Measurements from ENCODE around the gene CDH20. TPM values are rescaled to one million over a fixed set of nuclear protein-coding genes. Genes with fewer than 3 reads are reported as not detected.
"Not testable (repeated sequence)": the region's sequence is repeated elsewhere in the genome, so short reads cannot be mapped to it uniquely, and the experiment has no call there.

The CDH20 gene
- total and polyA plus RNA-seq, 8 donors: 0.17 to 0.48 (median 0.26) TPM; not detected in 1

DNA sequence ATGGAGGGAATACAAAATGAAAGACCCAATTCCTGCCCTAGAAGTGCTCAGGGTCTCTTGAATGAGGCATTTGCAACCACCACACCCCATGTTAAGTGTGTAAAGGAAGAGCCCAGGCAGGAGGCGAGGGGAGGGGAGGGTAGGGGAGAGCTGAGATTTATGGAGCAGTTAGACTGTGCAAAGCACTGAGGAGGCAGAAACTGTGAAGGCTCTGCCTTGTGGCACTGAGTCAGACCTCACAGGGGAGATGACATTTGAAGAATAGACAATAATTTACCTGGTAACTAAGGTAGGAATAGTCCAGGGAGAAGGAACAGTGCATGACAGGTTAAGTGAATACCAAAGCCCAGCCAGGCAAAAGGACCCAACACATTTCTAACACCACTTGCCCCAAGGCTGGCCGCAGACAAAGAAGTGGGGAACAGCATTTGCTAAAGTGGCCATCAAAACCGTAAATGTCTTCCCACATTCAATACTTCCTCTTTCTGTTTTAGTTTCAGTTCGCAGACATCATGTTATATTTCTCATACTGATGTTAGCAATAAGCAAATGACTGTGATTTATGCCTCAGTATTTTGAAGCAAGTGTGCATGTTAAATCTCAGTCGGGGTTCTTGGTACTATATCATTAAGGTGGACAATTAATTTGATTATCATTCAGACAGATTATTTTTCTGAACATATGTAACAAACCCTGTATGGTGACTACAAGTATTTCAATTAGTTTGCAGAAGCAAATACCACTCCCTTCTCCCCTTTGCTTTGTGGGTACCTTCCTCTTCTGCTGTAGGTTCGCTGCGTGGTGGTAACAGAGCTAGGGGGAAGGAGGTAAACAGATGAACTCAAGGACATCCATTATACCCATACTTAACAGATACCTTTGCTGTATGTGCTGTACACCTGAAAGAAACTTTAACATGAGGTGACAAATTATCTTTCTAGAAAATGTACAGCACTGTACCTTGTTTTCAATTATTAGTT lies 27.5 kb downstream of the CDH20 start:
- H3K36me3 ChIP-seq: no peaks in the 10 kb centered on the region
- H3K9me3 ChIP-seq: no peaks in the 10 kb centered on the region
- ATAC-seq (no peak), DNase-seq (no peak)
- no peaks in the 10 kb centered on the region for H3K27me3 ChIP-seq
- H3K4me1 ChIP-seq: no peaks in the 10 kb centered on the region
- intact Hi-C loops (cut with DNase I): no loop called here
- no peak overlapping the region for H3K4me3 ChIP-seq
- TF ChIP-seq, protein P1, sequence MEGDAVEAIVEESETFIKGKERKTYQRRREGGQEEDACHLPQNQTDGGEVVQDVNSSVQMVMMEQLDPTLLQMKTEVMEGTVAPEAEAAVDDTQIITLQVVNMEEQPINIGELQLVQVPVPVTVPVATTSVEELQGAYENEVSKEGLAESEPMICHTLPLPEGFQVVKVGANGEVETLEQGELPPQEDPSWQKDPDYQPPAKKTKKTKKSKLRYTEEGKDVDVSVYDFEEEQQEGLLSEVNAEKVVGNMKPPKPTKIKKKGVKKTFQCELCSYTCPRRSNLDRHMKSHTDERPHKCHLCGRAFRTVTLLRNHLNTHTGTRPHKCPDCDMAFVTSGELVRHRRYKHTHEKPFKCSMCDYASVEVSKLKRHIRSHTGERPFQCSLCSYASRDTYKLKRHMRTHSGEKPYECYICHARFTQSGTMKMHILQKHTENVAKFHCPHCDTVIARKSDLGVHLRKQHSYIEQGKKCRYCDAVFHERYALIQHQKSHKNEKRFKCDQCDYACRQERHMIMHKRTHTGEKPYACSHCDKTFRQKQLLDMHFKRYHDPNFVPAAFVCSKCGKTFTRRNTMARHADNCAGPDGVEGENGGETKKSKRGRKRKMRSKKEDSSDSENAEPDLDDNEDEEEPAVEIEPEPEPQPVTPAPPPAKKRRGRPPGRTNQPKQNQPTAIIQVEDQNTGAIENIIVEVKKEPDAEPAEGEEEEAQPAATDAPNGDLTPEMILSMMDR (IDR thresholded peaks at IDR 0.05): no peak
- no peak overlapping the region for H3K27ac ChIP-seq

DNA sequence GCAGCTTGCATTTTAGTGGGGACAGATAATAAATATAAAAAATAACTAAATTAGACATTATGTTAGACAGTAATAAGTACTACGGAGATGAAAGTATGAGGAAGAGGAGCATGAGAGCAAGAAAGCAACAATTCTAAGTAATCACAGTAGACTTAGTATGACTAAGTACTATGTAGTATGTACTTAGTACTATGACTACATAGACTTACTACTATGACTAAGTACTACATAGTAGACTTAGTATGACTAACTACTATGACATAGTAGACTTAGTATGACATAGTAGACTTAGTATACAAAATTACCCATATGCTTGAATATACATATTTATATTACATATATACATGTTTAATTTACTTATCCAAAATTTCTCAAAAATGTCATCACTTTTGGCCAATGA lies 29.3 kb downstream of the CDH20 start:
- no peak overlapping the region for H3K4me3 ChIP-seq
- intact Hi-C loops (cut with DNase I): no loop called here
- ATAC-seq: no peak

DNA sequence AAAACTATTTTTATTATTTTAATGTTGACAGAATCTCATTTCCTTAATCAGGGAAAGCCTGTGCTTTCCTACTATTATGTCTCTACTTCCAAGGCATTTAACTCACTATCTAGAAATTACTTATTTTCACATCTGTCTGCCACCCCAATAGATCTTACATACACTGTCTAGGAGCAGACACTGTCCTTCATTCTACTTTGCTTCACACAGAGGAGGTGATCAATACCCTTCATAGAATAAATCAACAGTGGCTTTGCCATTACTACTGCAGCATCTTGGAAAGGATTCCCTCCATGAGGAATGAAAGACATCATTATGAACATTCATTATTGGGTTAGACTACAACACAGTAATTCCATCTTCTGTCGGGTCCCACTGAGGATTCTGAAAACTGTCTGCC lies 31.7 kb downstream of the CDH20 start:
- Histone ChIP-seq H3K4me3 (no peak overlapping the region), H3K9me3 (no peaks in the 10 kb centered on the region), H3K36me3 (no peaks in the 10 kb centered on the region), H3K27me3 (no peaks in the 10 kb centered on the region), H3K4me1 (no peaks in the 10 kb centered on the region), H3K27ac (no peak overlapping the region)
- no peak for DNase-seq
- TF ChIP-seq, protein P1 (IDR thresholded peaks at IDR 0.05): no peak
- intact Hi-C loops (cut with DNase I): no loop called here
- no peak for ATAC-seq

More for the DNA sequence above, 29.3 kb downstream of the CDH20 start:
- H3K27me3 ChIP-seq: no peaks in the 10 kb centered on the region
- TF ChIP-seq, protein P1 (IDR thresholded peaks at IDR 0.05): no peak
- H3K36me3 ChIP-seq: no peaks in the 10 kb centered on the region
- H3K27ac ChIP-seq: no peak overlapping the region
- no peaks in the 10 kb centered on the region for H3K9me3 ChIP-seq
- no peaks in the 10 kb centered on the region for H3K4me1 ChIP-seq
- DNase-seq: no peak

DNA sequence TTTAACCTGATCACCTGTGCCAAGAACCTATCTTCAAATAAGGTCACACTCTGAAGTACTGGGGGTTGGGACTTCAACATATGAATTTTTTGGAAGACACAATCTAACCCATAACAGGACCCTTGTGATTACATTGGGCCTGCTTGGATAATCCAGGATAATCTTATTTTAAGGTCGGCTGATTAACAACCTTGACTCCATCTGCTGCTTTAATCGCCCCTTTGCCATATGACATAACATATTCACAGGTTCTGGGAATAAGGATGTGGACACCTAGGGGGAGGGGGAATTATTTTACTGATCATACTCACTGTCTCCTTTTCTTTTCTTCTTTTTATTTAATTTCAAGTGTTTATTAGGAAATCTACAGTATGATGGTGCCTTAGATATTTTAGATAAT lies 34.8 kb downstream of the CDH20 start:
- Histone ChIP-seq H3K36me3 (no peaks in the 10 kb centered on the region), H3K4me1 (no peaks in the 10 kb centered on the region), H3K4me3 (no peak overlapping the region), H3K27ac (no peak overlapping the region), H3K27me3 (no peaks in the 10 kb centered on the region), H3K9me3 (no peaks in the 10 kb centered on the region)
- no peak for DNase-seq
- intact Hi-C loops (cut with DNase I): no loop called here
- TF ChIP-seq, protein P1 (IDR thresholded peaks at IDR 0.05): no peak
- no peak for ATAC-seq

- H3K36me3 ChIP-seq; H3K4me1 ChIP-seq; DNase-seq; H3K9me3 ChIP-seq; ATAC-seq; intact Hi-C loops (cut with DNase I); H3K4me3 ChIP-seq; H3K27ac ChIP-seq; H3K27me3 ChIP-seq: not testable (repeated sequence)
Observed at GRCh38 chr18:61369671-61370070, 36.4 kb downstream of the CDH20 start.

All from left lung (tissue), 10 donors.